ENCODE results near the gene C1orf56. TPM values are rescaled to one million over a fixed set of nuclear protein-coding genes. Genes with fewer than 3 reads are reported as not detected.
A peak's percentile ranks its signal among the peaks of the same experiment; 100 is the strongest.

Gene C1orf56
- total RNA-seq, 2 donors from 2014 or later: 17.3 to 17.7 TPM

DNA sequence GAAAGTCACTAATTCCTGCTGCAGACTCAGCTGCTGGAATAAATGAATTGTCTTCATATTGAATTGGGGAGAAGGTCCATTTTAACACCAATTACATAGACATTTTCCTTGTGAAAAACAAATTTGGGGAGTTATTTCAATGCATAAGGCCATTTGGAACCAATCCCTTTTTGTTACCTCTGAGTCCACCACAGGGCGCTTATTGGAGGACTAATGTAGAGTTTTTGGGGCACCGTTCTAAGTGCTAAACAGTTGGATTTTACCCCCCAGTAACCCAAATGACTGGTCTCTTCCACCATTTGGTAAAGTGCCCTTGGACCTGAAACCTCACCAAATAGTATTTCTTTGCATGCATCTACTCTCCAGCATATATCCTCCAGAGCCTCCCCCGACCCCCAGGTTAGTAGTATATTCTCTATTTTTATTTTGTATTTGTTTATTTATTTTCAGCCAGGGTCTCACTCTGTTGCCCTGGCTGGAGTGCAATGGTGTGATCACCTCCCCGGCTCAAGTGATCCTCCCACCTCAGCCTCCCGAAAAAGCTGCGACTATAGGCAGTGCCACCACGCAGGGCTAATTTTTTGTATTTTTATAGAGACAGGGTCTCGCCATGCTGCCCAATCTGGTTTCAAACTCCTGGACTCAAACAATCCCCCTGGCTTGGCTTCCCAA lies 37.7 kb upstream of the C1orf56 start:
- no peak overlapping the region for H3K4me3 ChIP-seq
- no peaks in the 10 kb centered on the region for H3K36me3 ChIP-seq
- intact Hi-C loops (cut with DNase I): no loop called here
- TF ChIP-seq POLR2A (IDR thresholded peaks at IDR 0.05) (no peak), POLR2AphosphoS5 (IDR thresholded peaks at IDR 0.05) (no peak)
- TF ChIP-seq, protein P1, sequence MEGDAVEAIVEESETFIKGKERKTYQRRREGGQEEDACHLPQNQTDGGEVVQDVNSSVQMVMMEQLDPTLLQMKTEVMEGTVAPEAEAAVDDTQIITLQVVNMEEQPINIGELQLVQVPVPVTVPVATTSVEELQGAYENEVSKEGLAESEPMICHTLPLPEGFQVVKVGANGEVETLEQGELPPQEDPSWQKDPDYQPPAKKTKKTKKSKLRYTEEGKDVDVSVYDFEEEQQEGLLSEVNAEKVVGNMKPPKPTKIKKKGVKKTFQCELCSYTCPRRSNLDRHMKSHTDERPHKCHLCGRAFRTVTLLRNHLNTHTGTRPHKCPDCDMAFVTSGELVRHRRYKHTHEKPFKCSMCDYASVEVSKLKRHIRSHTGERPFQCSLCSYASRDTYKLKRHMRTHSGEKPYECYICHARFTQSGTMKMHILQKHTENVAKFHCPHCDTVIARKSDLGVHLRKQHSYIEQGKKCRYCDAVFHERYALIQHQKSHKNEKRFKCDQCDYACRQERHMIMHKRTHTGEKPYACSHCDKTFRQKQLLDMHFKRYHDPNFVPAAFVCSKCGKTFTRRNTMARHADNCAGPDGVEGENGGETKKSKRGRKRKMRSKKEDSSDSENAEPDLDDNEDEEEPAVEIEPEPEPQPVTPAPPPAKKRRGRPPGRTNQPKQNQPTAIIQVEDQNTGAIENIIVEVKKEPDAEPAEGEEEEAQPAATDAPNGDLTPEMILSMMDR (IDR thresholded peaks at IDR 0.05): no peak
- no peaks in the 10 kb centered on the region for H3K27me3 ChIP-seq (replicated peaks; ENCODE audit: insufficient read depth)
- DNase-seq (ENCODE audit: low spot score): no peak
- WGBS: 94% methylated on average over 8 of the region's 8 CpGs
- no peaks in the 10 kb centered on the region for H3K9me3 ChIP-seq
- no peaks in the 10 kb centered on the region for H3K4me1 ChIP-seq (replicated peaks)
- peak overlapping the region in 1 of 2 donors; percentile 96 for H3K27ac ChIP-seq

DNA sequence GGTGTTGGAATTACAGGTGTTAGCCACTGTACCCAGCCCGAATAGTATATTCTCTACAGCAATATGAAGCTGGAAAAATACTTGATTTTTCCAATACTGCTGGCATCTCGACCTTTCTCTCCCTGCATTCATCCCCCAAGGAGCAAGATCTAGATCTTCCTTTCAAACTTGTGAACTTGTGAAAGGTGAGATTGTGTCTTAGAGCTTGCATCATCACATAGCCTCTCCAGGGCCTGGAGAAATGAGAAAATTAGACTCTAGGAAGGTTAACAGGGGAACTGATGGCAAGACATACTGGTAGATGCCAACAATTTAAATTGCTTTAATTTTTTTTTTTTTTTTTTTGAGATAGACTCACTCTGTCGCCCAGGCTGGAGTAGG lies 37.2 kb upstream of the C1orf56 start:
- H3K27ac ChIP-seq: no peak overlapping the region
- no peaks in the 10 kb centered on the region for H3K36me3 ChIP-seq
- WGBS: 81% methylated on average over 3 of the region's 3 CpGs
- no peaks in the 10 kb centered on the region for H3K4me1 ChIP-seq (replicated peaks)
- intact Hi-C loops (cut with DNase I): no loop called here
- H3K9me3 ChIP-seq: no peaks in the 10 kb centered on the region
- no peaks in the 10 kb centered on the region for H3K27me3 ChIP-seq (replicated peaks; ENCODE audit: insufficient read depth)
- H3K4me3 ChIP-seq: no peak overlapping the region
- DNase-seq (ENCODE audit: low spot score): no peak
- TF ChIP-seq, protein P1 (IDR thresholded peaks at IDR 0.05): no peak
- TF ChIP-seq POLR2A (IDR thresholded peaks at IDR 0.05) (no peak), POLR2AphosphoS5 (IDR thresholded peaks at IDR 0.05) (no peak)

DNA sequence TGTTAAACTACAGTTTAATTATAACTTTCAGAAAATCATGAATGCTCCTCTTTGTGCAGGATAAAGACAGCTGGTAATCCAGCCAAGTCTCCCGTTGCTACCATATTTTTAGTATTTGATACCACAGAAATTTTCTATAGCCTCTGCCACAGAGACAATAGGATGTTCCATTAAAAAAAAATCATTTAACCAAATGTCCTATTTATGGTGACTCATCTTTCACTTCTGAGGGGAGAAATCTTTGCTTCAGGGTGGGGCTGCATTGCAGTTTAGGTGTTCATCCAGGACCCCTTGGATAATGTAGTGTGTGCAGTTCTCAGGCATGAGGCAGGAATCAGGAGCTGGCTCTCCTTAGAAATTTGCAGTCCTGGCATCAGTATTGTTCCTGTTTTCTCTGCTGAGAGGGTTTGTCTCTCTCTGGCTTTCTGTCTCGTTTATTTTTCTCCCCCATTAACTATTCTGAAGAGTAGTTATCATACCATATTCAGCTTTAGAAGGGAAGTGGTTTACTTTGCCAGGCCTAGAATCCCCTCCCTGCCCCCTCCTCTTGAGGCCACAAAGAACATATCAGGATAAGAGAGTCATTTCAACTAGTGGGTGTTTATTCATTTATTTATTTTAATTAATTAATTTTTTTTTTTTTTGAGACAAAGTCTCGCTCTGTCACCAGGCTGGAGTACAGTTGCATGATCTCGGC lies 36.2 kb upstream of the C1orf56 start:
- Histone ChIP-seq H3K27me3 (replicated peaks; ENCODE audit: insufficient read depth) (no peaks in the 10 kb centered on the region), H3K4me3 (no peak overlapping the region), H3K27ac (no peak overlapping the region), H3K9me3 (no peaks in the 10 kb centered on the region), H3K36me3 (no peaks in the 10 kb centered on the region), H3K4me1 (replicated peaks) (no peaks in the 10 kb centered on the region)
- TF ChIP-seq POLR2A (IDR thresholded peaks at IDR 0.05) (no peak), POLR2AphosphoS5 (IDR thresholded peaks at IDR 0.05) (no peak)
- TF ChIP-seq, protein P1 (IDR thresholded peaks at IDR 0.05): no peak
- WGBS: 57% methylated on average over 4 of the region's 4 CpGs
- DNase-seq (ENCODE audit: low spot score): no peak
- intact Hi-C loops (cut with DNase I): no loop called here

DNA sequence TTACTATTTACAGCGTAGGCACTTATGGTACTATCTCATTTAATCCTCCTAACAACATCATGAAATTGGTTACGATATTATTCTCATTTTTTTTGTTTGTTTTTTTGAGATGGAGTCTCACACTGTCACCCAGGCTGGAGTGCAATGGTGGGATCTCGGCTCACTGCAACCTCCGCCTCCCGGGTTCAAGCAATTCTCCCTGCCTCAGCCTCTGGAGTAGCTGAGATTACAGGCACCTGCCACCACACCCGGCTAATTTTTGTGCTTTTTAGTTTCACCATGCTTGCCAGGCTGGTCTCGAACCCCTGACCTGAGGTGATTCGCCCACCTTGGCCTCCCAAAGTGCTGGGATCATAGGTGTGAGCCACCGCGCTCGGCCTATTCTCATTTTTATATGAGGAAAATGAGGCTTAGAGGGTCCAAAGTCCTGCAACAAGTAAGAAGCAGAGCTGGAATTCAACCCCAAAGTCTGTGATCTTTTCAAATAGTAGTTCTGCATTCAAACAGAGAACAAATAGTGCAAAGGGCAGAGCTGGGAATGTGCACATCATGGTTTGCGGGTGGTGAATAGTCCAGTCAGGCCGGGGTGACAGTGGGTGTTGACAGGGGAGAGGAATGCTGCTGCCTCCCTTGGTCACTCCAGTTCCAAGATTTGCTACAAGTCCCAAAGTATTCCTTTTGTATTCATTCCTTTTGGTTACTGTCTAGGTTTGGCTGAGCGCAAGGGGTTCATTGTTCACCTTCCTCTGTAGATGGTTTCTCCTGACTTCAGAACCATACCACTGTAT lies 34.7 kb upstream of the C1orf56 start:
- no peaks in the 10 kb centered on the region for H3K36me3 ChIP-seq
- no peaks in the 10 kb centered on the region for H3K4me1 ChIP-seq (replicated peaks)
- H3K27ac ChIP-seq: no peak overlapping the region
- DNase-seq (ENCODE audit: low spot score): no peak
- no peak overlapping the region for H3K4me3 ChIP-seq
- no peaks in the 10 kb centered on the region for H3K9me3 ChIP-seq
- no peak for TF ChIP-seq POLR2A (IDR thresholded peaks at IDR 0.05)
- TF ChIP-seq, protein P1 (IDR thresholded peaks at IDR 0.05): no peak
- TF ChIP-seq POLR2AphosphoS5 (IDR thresholded peaks at IDR 0.05): no peak
- 93% methylated on average over 14 of the region's 14 CpGs for WGBS
- no peaks in the 10 kb centered on the region for H3K27me3 ChIP-seq (replicated peaks; ENCODE audit: insufficient read depth)
- intact Hi-C loops (cut with DNase I): no loop called here

All from prostate gland (tissue), 2 donors.